ENCODE results near the gene ATG5.

Gene ATG5

GRCh38 chr6:106180208-106180607 is 145.4 kb downstream of the ATG5 start:
- no peak for DNase-seq
- Histone ChIP-seq H3K36me3 (no peaks in the 10 kb centered on the region), H3K4me3 (no peak overlapping the region), H3K27ac (no peak overlapping the region), H3K4me1 (no peaks in the 10 kb centered on the region), H3K27me3 (no peaks in the 10 kb centered on the region), H3K9me3 (no peaks in the 10 kb centered on the region)
- TF ChIP-seq, protein P1, sequence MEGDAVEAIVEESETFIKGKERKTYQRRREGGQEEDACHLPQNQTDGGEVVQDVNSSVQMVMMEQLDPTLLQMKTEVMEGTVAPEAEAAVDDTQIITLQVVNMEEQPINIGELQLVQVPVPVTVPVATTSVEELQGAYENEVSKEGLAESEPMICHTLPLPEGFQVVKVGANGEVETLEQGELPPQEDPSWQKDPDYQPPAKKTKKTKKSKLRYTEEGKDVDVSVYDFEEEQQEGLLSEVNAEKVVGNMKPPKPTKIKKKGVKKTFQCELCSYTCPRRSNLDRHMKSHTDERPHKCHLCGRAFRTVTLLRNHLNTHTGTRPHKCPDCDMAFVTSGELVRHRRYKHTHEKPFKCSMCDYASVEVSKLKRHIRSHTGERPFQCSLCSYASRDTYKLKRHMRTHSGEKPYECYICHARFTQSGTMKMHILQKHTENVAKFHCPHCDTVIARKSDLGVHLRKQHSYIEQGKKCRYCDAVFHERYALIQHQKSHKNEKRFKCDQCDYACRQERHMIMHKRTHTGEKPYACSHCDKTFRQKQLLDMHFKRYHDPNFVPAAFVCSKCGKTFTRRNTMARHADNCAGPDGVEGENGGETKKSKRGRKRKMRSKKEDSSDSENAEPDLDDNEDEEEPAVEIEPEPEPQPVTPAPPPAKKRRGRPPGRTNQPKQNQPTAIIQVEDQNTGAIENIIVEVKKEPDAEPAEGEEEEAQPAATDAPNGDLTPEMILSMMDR (IDR thresholded peaks at IDR 0.05): no peak
- intact Hi-C loops (cut with DNase I; ENCODE audit: low total_unique reads): no loop called here

- Histone ChIP-seq H3K4me3 (no peak overlapping the region), H3K36me3 (no peaks in the 10 kb centered on the region), H3K27ac (no peak overlapping the region), H3K9me3 (no peaks in the 10 kb centered on the region), H3K27me3 (no peaks in the 10 kb centered on the region), H3K4me1 (no peaks in the 10 kb centered on the region)
- intact Hi-C loops (cut with DNase I; ENCODE audit: low total_unique reads): no loop called here
- DNase-seq: no peak
- TF ChIP-seq, protein P1 (IDR thresholded peaks at IDR 0.05): no peak
Measured at GRCh38 chr6:106178900-106179299, 146.7 kb downstream of the ATG5 start.

GRCh38 chr6:106177786-106178185 is 147.8 kb downstream of the ATG5 start:
- H3K27me3 ChIP-seq: no peaks in the 10 kb centered on the region
- H3K9me3 ChIP-seq: no peaks in the 10 kb centered on the region
- no peaks in the 10 kb centered on the region for H3K36me3 ChIP-seq
- no peak for DNase-seq
- no peak overlapping the region for H3K4me3 ChIP-seq
- TF ChIP-seq, protein P1 (IDR thresholded peaks at IDR 0.05): no peak
- no peaks in the 10 kb centered on the region for H3K4me1 ChIP-seq
- intact Hi-C loops (cut with DNase I; ENCODE audit: low total_unique reads): no loop called here
- H3K27ac ChIP-seq: no peak overlapping the region

- no peak overlapping the region for H3K27ac ChIP-seq
- intact Hi-C loops (cut with DNase I; ENCODE audit: low total_unique reads): no loop called here
- H3K4me1 ChIP-seq: no peaks in the 10 kb centered on the region
- TF ChIP-seq, protein P1 (IDR thresholded peaks at IDR 0.05): no peak
- no peak overlapping the region for H3K4me3 ChIP-seq
- H3K36me3 ChIP-seq: no peaks in the 10 kb centered on the region
- no peak for DNase-seq
- H3K27me3 ChIP-seq: no peaks in the 10 kb centered on the region
- no peaks in the 10 kb centered on the region for H3K9me3 ChIP-seq
Measured at GRCh38 chr6:106173124-106173879, 152.3 kb downstream of the ATG5 start.

DNA sequence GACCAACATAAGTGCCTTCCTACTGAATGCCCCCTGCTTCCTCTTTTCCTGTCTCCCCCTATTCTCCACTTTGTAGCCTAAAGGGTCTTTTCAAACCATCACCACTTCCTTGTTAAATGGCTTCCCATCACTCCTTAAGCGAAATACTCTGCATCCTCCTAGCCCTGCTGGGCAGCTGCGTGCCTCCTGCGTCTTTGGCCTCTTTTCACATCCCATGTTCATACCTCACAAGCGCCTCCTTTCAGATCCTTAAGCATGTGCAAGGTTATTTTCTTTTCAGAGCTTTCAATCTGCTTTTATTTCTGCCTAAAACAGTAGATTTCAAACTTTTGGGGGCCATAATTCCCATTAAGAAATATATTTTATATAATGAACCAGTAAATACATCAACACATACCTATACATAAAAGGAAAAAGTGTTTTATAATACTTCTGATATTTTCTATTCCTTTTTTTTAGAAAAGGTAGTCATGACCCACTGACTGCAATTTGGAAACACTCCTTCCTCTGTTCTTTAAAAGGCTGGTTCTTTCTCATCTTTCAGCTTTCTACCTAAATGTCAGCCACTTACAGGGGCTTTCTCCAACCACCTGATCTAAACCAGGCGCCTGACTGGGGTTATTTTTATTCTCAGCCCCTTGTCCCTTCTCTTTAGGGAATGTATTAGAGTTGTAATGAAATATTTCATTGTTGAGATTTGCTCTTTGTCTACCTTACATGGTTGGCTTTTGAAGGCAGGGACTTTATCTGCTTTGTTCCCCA is 155.3 kb downstream of the ATG5 start:
- no peaks in the 10 kb centered on the region for H3K4me1 ChIP-seq

More for the DNA sequence above, 155.3 kb downstream of the ATG5 start:
- H3K27me3 ChIP-seq: no peaks in the 10 kb centered on the region
- no peak overlapping the region for H3K4me3 ChIP-seq
- no peaks in the 10 kb centered on the region for H3K9me3 ChIP-seq
- intact Hi-C loops (cut with DNase I; ENCODE audit: low total_unique reads): no loop called here
- H3K36me3 ChIP-seq: no peaks in the 10 kb centered on the region
- DNase-seq: no peak
- no peak overlapping the region for H3K27ac ChIP-seq
- TF ChIP-seq, protein P1 (IDR thresholded peaks at IDR 0.05): no peak
